H9 (cell line): ENCODE measurements around the gene TM4SF1. TPM values are rescaled to one million over a fixed set of nuclear protein-coding genes. Genes with fewer than 3 reads are reported as not detected.

Experiments
- DNase-seq: peaks from one replicate; pipeline ENCODE4 v3.0.0-alpha.2; 2017
- H2AFZ ChIP-seq: one replicate; pipeline ENCODE4 v1.6.1; 2013; ENCODE audit warnings: mild to moderate bottlenecking, low read length, control low read depth, moderate library complexity
- H2AK5ac ChIP-seq: 2 replicates; pipeline ENCODE4 v1.6.1; 2013; ENCODE audit warnings: low read length, control low read depth, mixed read lengths; ENCODE audit not compliant: insufficient read length
- H2BK120ac ChIP-seq: one replicate; pipeline ENCODE4 v1.6.1; 2013; ENCODE audit warnings: low read depth, mild to moderate bottlenecking, low read length, control low read depth, inconsistent platforms; ENCODE audit not compliant: poor library complexity, severe bottlenecking
- H2BK12ac ChIP-seq: 2 replicates; pipeline ENCODE4 v1.6.1; 2013; ENCODE audit warnings: low read length, control low read depth, mixed read lengths, low read depth; ENCODE audit not compliant: insufficient read length
- H2BK15ac ChIP-seq: 2 replicates; pipeline ENCODE4 v1.6.1; 2013; ENCODE audit warnings: low read depth, low read length, control low read depth
- H2BK20ac ChIP-seq: one replicate; pipeline ENCODE4 v1.6.1; 2013; ENCODE audit warnings: low read depth, mild to moderate bottlenecking, low read length, control low read depth, inconsistent platforms; ENCODE audit not compliant: poor library complexity, severe bottlenecking
- H2BK5ac ChIP-seq: 2 replicates; pipeline ENCODE4 v1.6.1; 2013; ENCODE audit warnings: low read length, control low read depth, mixed read lengths; ENCODE audit not compliant: insufficient read length
- H3K14ac ChIP-seq: 2 replicates; pipeline ENCODE4 v1.6.1; 2013; ENCODE audit warnings: low read length, control low read depth; ENCODE audit not compliant: insufficient read depth
- H3K18ac ChIP-seq: 2 replicates; pipeline ENCODE4 v1.6.1; 2013; ENCODE audit warnings: low read depth, mild to moderate bottlenecking, mixed read lengths, low read length, control low read depth; ENCODE audit not compliant: insufficient read length
- H3K23ac ChIP-seq: 2 replicates; pipeline ENCODE4 v1.6.1; 2013; ENCODE audit warnings: low read length, control low read depth, mixed read lengths, low read depth; ENCODE audit not compliant: insufficient read length
- H3K23me2 ChIP-seq: 2 replicates; pipeline ENCODE4 v1.6.1; 2013; ENCODE audit warnings: low read depth, mild to moderate bottlenecking, mixed read lengths, low read length, control low read depth; ENCODE audit not compliant: insufficient read length, poor library complexity, severe bottlenecking
- H3K27ac ChIP-seq: 2 replicates; pipeline ENCODE4 v1.5.1; 2013; ENCODE audit warnings: low read length, control low read depth, mixed read lengths, low read depth; ENCODE audit not compliant: insufficient read length
- H3K27me3 ChIP-seq: 2 replicates; pipeline ENCODE4 v1.6.1; 2013; ENCODE audit warnings: low read length, control low read depth, inconsistent platforms; ENCODE audit not compliant: insufficient read depth
- H3K4ac ChIP-seq: 2 replicates; pipeline ENCODE4 v1.6.1; 2013; ENCODE audit warnings: low read depth, mild to moderate bottlenecking, control low read depth, inconsistent platforms, low read length, moderate library complexity
- H3K4me1 ChIP-seq: 2 replicates; pipeline ENCODE4 v1.6.1; 2013; ENCODE audit warnings: low read length, control low read depth, inconsistent platforms; ENCODE audit not compliant: insufficient read depth
- H3K4me2 ChIP-seq: 2 replicates; pipeline ENCODE4 v1.6.1; 2013; ENCODE audit warnings: low read length, control low read depth, mixed read lengths; ENCODE audit not compliant: insufficient read length, insufficient read depth
- H3K56ac ChIP-seq: 2 replicates; pipeline ENCODE4 v1.6.1; 2013; ENCODE audit warnings: low read depth, mild to moderate bottlenecking, mixed read lengths, low read length, control low read depth; ENCODE audit not compliant: insufficient read length
- H3K79me1 ChIP-seq: 2 replicates; pipeline ENCODE4 v1.6.1; 2013; ENCODE audit warnings: low read depth, mild to moderate bottlenecking, moderate library complexity, low read length, control low read depth, inconsistent platforms; ENCODE audit not compliant: insufficient read depth, poor library complexity, severe bottlenecking
- H3K79me2 ChIP-seq: 2 replicates; pipeline ENCODE4 v1.6.1; 2013; ENCODE audit warnings: low read length, control low read depth, inconsistent platforms; ENCODE audit not compliant: insufficient read depth
- H3K9ac ChIP-seq: 2 replicates; pipeline ENCODE4 v1.6.1; 2013; ENCODE audit warnings: low read length, control low read depth, mixed read lengths; ENCODE audit not compliant: insufficient read length; ENCODE audit errors: extremely low read depth
- H3K9me3 ChIP-seq: one replicate; pipeline ENCODE4 v1.6.1; 2013; ENCODE audit warnings: low read depth, low read length, inconsistent platforms; ENCODE audit not compliant: control insufficient read depth
- H3T11ph ChIP-seq: one replicate; pipeline ENCODE4 v1.6.1; 2013; ENCODE audit warnings: mild to moderate bottlenecking, low read length, control low read depth, inconsistent platforms
- H4K20me1 ChIP-seq: one replicate; pipeline ENCODE4 v1.6.1; 2013; ENCODE audit not compliant: control insufficient read depth, insufficient read length, insufficient read depth
- H4K5ac ChIP-seq: 2 replicates; pipeline ENCODE4 v1.6.1; 2013; ENCODE audit warnings: low read depth, mild to moderate bottlenecking, mixed read lengths, low read length, control low read depth; ENCODE audit not compliant: insufficient read length
- H4K8ac ChIP-seq: replicated peaks from 2 replicates; pipeline ENCODE4 v1.6.1; 2013; ENCODE audit warnings: low read length, control low read depth, mixed read lengths, low read depth; ENCODE audit not compliant: insufficient read length
- H4K91ac ChIP-seq: 2 replicates; pipeline ENCODE4 v1.6.1; 2013; ENCODE audit warnings: low read depth, mild to moderate bottlenecking, moderate library complexity, mixed read lengths, low read length, control low read depth; ENCODE audit not compliant: insufficient read length
- H3K27ac Mint-ChIP-seq, 3 experiments: 2 replicates in 2 of 3; 3 replicates in 1 of 3; pipeline ENCODE4 v1.8.0; 2020 to 2021; ENCODE audit warnings: mixed read lengths in 3 of 3, mild to moderate bottlenecking in 1 of 3, moderate library complexity in 1 of 3
- H3K27me3 Mint-ChIP-seq: 2 replicates; pipeline ENCODE4 v1.8.0; 2021; ENCODE audit warnings: low read depth, mild to moderate bottlenecking, moderate library complexity, mixed read lengths
- H3K36me3 Mint-ChIP-seq, 3 experiments: 2 replicates in 2 of 3; 3 replicates in 1 of 3; pipeline ENCODE4 v1.8.0; 2020 to 2021; ENCODE audit warnings: low read depth in 3 of 3, mixed read lengths in 3 of 3; ENCODE audit not compliant: insufficient read depth in 1 of 3
- H3K4me1 Mint-ChIP-seq, 2 experiments: 2 replicates each; pipeline ENCODE4 v1.8.0; 2020; ENCODE audit warnings: mixed read lengths in 2 of 2
- H3K4me3 Mint-ChIP-seq, 2 experiments: 2 replicates in 1 of 2; 3 replicates in 1 of 2; pipeline ENCODE4 v1.8.0; 2020 to 2021; ENCODE audit warnings: mild to moderate bottlenecking in 2 of 2, mixed read lengths in 2 of 2, moderate library complexity in 1 of 2
- H3K9me3 Mint-ChIP-seq, 2 experiments: 2 replicates in 1 of 2; 3 replicates in 1 of 2; pipeline ENCODE4 v1.8.0; 2020; ENCODE audit warnings: mild to moderate bottlenecking in 2 of 2, mixed read lengths in 2 of 2, moderate library complexity in 1 of 2
- WGBS: extraction: QIAGEN DNeasy Blood & Tissue Kit; methylation state at CpG from one replicate; pipeline ENCODE4 v1.1.7; 2013; ENCODE audit warnings: missing lambda C conversion rate, low lambda C conversion rate, mixed read lengths; ENCODE audit not compliant: insufficient read length; ENCODE audit errors: extremely low coverage; 5-methylcytosine and 5-hydroxymethylcytosine counted together
- total RNA-seq: library from RNA; stranded (reverse); gene quantifications from 2 replicates; pipeline ENCODE4 v1.2.1, GENCODE V29; 2021
- TF ChIP-seq, protein P1 (sequence below): fragments of 200-600 bp; sonication (generic); conservative IDR thresholded peaks from 3 replicates; pipeline ENCODE4 v1.8.0; 2021; ENCODE audit warnings: antibody characterized with exemption, mild to moderate bottlenecking

The TM4SF1 gene
- total RNA-seq, 1 experiment from 2014 or later, result 1.2 TPM

DNA sequence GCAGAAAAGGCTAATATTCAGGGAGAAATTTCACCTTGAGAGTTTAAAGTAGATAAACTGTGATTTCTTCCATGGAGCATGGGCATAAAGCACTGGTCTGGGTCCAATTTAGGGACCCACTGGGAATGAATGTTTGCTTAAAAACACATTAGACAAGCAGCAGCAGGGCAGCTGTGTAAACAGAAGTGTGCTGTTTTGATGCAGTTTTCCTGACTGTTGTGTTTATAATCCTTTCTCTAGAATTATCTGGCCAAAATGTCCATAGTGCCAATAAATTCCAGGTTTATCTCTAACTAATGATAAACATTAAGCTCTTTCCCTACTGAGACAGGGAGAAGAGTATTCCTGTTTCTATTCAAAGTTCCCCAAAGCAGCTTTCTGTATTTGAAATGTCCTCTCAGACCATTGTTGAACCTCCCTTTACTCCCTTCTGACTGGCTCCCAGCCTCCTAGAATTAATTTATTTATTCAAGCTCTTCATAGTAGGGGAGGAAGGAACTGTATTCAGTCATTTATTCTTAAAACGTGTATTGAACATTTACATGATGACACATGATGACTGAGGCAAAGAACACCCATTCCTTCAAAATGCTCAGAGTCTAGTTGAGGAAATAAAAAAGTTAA, 37.0 kb downstream of the TM4SF1 start:
- Histone ChIP-seq H2BK12ac (no peak overlapping the region), H2AFZ (no peak overlapping the region), H4K91ac (no peak overlapping the region), H4K5ac (no peak overlapping the region), H3K27me3 (no peaks in the 10 kb centered on the region), H3K23ac (no peak overlapping the region), H2BK15ac (no peak overlapping the region), H3K4me2 (no peak overlapping the region), H3K9ac (no peak overlapping the region), H3K9me3 (no peaks in the 10 kb centered on the region), H2BK120ac (no peak overlapping the region), H3K79me2 (no peaks in the 10 kb centered on the region), H3K23me2 (no peaks in the 10 kb centered on the region), H2AK5ac (no peak overlapping the region), H3K18ac (no peak overlapping the region), H3K14ac (no peak overlapping the region), H4K8ac (no peak overlapping the region), H4K20me1 (no peaks in the 10 kb centered on the region), H3K79me1 (no peaks in the 10 kb centered on the region), H3K27ac (no peak overlapping the region), H2BK5ac (no peak overlapping the region), H3K56ac (no peak overlapping the region), H3K4me1 (peaks cover 2% of the 10 kb centered on the region; the same call in 1 of the 2 replicates), H2BK20ac (no peak overlapping the region), H3T11ph (no peak overlapping the region), H3K4ac (no peak overlapping the region)
- no CpG with 5 or more reads among the region's 1 CpG for WGBS
- H3K4me1 Mint-ChIP-seq, result peaks cover 15 to 25% of the 10 kb centered on the region in 2 experiments
- H3K27me3 Mint-ChIP-seq, result no peaks in the 10 kb centered on the region
- H3K4me3 Mint-ChIP-seq, result no peak overlapping the region
- H3K27ac Mint-ChIP-seq, result no peak overlapping the region
- TF ChIP-seq, protein P1, sequence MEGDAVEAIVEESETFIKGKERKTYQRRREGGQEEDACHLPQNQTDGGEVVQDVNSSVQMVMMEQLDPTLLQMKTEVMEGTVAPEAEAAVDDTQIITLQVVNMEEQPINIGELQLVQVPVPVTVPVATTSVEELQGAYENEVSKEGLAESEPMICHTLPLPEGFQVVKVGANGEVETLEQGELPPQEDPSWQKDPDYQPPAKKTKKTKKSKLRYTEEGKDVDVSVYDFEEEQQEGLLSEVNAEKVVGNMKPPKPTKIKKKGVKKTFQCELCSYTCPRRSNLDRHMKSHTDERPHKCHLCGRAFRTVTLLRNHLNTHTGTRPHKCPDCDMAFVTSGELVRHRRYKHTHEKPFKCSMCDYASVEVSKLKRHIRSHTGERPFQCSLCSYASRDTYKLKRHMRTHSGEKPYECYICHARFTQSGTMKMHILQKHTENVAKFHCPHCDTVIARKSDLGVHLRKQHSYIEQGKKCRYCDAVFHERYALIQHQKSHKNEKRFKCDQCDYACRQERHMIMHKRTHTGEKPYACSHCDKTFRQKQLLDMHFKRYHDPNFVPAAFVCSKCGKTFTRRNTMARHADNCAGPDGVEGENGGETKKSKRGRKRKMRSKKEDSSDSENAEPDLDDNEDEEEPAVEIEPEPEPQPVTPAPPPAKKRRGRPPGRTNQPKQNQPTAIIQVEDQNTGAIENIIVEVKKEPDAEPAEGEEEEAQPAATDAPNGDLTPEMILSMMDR, result no peak
- no peaks in the 10 kb centered on the region for H3K36me3 Mint-ChIP-seq
- DNase-seq, result no peak
- H3K9me3 Mint-ChIP-seq, result no peaks in the 10 kb centered on the region
